ENCODE data around the gene SMC3. TPM values are rescaled to one million over a fixed set of nuclear protein-coding genes. Genes with fewer than 3 reads are reported as not detected.

The SMC3 gene
- total and polyA plus RNA-seq, 3 donors from 2014 or later = 28.7 to 86.8 (median 65.4) TPM

- H3K4me1 ChIP-seq = no peaks in the 10 kb centered on the region
- no peaks in the 10 kb centered on the region for H3K9me3 ChIP-seq
- no peak for DNase-seq
- intact Hi-C loops (cut with DNase I; ENCODE audit: low total_unique reads) = no loop called here
- H3K36me3 ChIP-seq (ENCODE audit: low read depth, missing control alignments) = no peaks in the 10 kb centered on the region
- no peak for TF ChIP-seq POLR2A (IDR thresholded peaks at IDR 0.05)
- no peak for TF ChIP-seq CTCF (IDR thresholded peaks at IDR 0.05)
- H3K4me3 ChIP-seq = no peak overlapping the region
- no peaks in the 10 kb centered on the region for H3K27me3 ChIP-seq
- 79 to 80% methylated on average over 2 of the region's 2 CpGs for WGBS, 2 donors
- no peak overlapping the region for H3K27ac ChIP-seq
These were observed 32.9 kb upstream of the SMC3 start for GRCh38 chr10:110534571-110534970.

GRCh38 chr10:110535958-110536891 is 31.3 kb upstream of the SMC3 start:
- no peak overlapping the region for H3K27ac ChIP-seq
- intact Hi-C loops (cut with DNase I; ENCODE audit: low total_unique reads) = no loop called here
- no peaks in the 10 kb centered on the region for H3K9me3 ChIP-seq
- no peak for TF ChIP-seq CTCF (IDR thresholded peaks at IDR 0.05)
- TF ChIP-seq POLR2A (IDR thresholded peaks at IDR 0.05) = no peak
- no peak overlapping the region for H3K4me3 ChIP-seq
- DNase-seq = no peak
- H3K4me1 ChIP-seq = no peaks in the 10 kb centered on the region
- 71 to 72% methylated on average over 11 to 12 of the region's 12 CpGs for WGBS, 2 donors
- H3K27me3 ChIP-seq = no peaks in the 10 kb centered on the region
- no peaks in the 10 kb centered on the region for H3K36me3 ChIP-seq (ENCODE audit: low read depth, missing control alignments)

- Histone ChIP-seq H3K9me3 (no peaks in the 10 kb centered on the region), H3K27me3 (no peaks in the 10 kb centered on the region), H3K4me3 (no peak overlapping the region), H3K27ac (no peak overlapping the region), H3K36me3 (ENCODE audit: low read depth, missing control alignments) (no peaks in the 10 kb centered on the region), H3K4me1 (no peaks in the 10 kb centered on the region)
- 89 to 94% methylated on average over 4 of the region's 4 CpGs for WGBS, 2 donors
- TF ChIP-seq CTCF (IDR thresholded peaks at IDR 0.05) (no peak), POLR2A (IDR thresholded peaks at IDR 0.05) (no peak)
- intact Hi-C loops (cut with DNase I; ENCODE audit: low total_unique reads) = no loop called here
- no peak for DNase-seq
These were observed 28.4 kb upstream of the SMC3 start for GRCh38 chr10:110539091-110539490.

- H3K27ac ChIP-seq = no peak overlapping the region
These were observed 27.5 kb upstream of the SMC3 start for GRCh38 chr10:110540031-110540430.

More at GRCh38 chr10:110540031-110540430, 27.5 kb upstream of the SMC3 start:
- Histone ChIP-seq H3K4me1 (no peaks in the 10 kb centered on the region), H3K9me3 (no peaks in the 10 kb centered on the region), H3K4me3 (no peak overlapping the region), H3K27me3 (no peaks in the 10 kb centered on the region), H3K36me3 (ENCODE audit: low read depth, missing control alignments) (no peaks in the 10 kb centered on the region)
- WGBS, 2 donors = 32 to 79% methylated on average over 1 of the region's 1 CpG
- TF ChIP-seq POLR2A (IDR thresholded peaks at IDR 0.05) = no peak
- no peak for TF ChIP-seq CTCF (IDR thresholded peaks at IDR 0.05)
- intact Hi-C loops (cut with DNase I; ENCODE audit: low total_unique reads) = loop anchor here (10.0 kb wide), 1 partner anchor 225 kb away; no protein-coding TSS in a partner anchor
- no peak for DNase-seq
